HG03469 (cell line): ENCODE data around the gene TEF.
"Not testable (repeated sequence)": the region's sequence is repeated elsewhere in the genome, so short reads cannot be mapped to it uniquely, and the experiment has no call there.

Source experiments
- ATAC-seq: cut with Tn5 transposase; IDR thresholded peaks from one replicate; pipeline ENCODE4 v1.9.1; 2021; ENCODE audit warnings: mild to moderate bottlenecking, moderate library complexity, moderate number of reproducible peaks; ENCODE audit not compliant: unreplicated experiment

The TEF gene

DNA sequence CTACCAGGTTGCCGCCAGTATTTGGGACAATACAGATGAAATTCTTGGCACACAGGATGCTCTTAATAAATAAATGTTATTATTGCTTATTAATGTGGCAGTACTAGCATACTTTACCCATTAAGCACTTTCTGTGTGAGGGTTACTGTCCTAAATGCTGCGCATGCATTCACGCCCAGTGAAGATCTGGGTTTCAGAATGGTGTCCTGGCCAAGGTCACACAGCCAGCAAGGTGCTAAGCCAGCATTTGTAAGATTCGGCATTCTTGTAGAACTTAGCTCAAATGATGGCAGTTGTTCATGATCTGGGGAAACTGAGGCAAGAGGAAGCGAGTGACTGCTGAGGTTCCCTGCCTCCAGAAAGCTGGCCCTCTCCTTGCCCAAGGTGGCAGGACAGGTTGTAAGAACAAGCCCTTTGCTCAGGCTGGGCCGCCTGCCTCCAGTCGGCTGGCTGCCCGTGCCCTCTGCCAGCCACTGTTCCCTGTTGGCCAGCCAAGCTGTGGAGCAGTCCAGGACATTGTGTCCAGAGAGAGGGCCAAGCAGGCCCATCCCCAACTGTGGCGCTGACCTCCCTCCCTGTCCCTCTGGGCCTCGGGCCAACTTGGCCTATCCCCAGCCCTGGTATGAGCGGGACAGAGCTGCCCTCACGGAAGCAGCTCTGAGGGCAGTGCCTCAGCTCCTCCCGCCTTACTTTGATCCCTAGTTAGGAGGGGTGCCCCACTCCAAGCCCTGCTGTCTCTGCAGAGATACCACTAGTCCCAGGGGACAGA lies 36.1 kb downstream of the TEF start:
- no peak for ATAC-seq

- ATAC-seq = no peak
Observed at GRCh38 chr22:41418717-41419116, 37.0 kb downstream of the TEF start.

DNA sequence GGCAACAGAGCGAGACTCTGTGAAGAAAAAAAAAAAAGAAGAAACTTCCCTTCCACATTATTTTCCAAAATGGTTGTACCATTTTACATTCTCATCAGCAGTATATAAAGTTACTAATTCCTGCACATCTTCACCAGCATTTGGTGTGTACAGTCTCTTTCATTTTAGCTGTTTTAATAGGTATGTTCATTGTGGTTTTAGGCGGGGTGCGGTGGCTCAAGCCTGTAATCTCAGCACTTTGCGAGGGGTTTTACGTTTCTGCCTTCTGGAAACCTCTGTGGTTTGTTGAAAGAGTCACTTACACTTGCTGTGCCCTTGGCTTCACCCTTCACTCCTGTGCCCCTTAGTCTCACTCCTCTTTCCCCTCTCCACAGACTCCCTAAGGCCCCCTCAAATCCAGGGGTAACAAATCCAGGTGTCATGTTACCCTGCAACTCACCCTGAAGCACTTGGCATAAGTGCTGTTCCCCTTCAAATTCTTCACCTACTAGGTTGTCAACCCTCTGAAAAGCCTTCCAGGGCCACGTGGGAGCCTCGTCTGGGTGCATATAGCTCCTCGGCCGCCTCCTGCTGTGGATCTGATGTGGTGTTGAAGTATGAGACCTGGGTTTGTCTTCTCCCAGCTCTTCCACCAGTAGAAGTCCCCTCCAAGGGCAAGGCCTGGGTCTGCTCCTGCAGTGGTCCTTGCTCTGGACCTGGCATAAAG lies 44.1 kb downstream of the TEF start:
- no peak for ATAC-seq

DNA sequence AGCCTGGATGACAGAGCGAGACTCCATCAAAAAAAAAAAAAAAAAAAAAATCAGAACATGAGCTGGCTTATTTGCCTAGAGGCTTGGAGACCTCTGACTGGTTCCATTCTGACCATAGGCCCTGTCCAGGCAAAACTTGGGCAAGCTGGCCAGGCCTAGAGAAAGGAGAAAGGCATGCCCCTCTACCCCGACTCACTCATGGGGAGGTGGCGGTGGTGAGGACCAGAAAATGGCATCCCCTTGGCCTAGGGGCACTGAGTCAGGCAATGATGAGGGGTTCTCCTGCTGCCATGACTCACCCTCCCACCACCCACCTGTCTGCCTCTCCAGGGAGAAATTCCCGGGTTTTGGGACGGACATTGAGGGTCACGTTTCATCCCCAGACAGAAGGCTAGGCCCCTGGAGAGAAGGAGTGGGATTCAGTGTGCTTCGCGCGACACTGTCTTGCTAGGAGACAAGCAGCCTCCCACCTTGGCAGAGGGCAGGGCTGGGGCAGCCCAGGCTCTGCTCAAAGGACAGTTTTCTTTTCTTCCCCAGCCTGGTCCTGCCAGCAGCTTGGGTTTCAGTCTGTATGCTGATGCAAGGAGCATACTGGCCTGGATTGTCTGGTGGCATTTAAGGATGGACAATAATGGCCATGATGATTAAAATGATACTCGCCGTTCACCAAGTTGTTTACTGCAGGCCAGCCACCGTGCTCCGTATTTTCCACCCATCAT lies 47.6 kb downstream of the TEF start:
- no peak for ATAC-seq

DNA sequence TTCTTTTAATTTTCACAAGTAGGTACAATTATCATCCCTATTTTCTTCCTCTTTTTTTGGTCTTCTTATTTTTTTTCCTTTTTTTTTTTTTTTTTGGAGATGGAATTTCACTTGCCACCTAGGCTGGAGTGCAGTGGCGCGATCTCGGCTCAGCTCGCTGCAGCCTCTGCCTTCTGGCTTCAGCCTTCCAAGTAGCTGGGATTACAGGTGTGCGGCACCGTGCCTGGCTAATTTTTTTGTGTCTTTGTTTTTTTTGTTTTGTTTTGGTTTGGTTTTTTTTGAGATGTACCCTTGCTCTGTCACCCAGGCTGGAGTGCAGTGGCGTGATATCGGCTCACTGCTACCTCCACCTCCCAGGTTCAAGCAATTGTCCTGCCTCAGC lies 48.2 kb downstream of the TEF start:
- no peak for ATAC-seq

DNA sequence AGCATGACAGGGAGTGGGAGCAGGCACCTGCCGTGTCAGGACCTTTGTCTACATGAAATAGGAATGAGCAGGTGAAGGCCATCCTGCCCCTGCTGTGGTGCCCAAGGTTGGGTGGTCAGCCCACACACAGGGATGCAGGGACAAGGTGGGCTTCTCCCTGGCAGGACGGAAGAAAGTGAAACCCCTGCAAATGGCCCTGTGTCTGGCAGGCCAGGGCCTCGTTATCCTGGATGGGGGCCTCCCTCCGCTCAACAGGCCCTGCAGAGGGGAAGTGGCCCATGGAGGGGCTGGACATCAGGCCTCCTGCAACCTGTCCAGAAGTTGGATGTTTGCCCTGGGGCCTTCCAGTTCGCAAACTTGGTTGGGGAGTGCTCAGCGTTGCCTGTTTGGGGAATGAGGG lies 49.9 kb downstream of the TEF start:
- no peak for ATAC-seq

DNA sequence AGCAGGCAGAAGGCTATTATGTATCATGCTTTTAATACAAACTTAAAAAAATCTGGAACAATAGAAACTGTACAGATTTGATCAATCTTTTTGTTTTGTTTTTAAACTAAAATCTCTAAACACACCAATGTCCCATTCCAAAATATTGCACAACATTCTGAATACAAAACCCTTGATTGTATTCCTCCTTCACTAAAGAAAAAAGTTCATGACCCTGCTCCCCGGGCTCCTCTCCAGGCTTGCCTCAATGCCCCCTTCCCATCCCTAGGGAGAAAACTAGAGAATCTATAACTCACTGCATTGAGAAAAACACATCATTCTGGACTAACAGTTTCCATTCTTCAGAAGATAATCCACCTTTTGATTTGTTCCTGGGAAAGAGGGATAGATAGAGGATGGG lies 51.7 kb downstream of the TEF start:
- not testable (repeated sequence) for ATAC-seq

GRCh38 chr22:41434361-41435003 lies 52.7 kb downstream of the TEF start:
- not testable (repeated sequence) for ATAC-seq

GRCh38 chr22:41435560-41435959 lies 53.8 kb downstream of the TEF start:
- no peak for ATAC-seq

DNA sequence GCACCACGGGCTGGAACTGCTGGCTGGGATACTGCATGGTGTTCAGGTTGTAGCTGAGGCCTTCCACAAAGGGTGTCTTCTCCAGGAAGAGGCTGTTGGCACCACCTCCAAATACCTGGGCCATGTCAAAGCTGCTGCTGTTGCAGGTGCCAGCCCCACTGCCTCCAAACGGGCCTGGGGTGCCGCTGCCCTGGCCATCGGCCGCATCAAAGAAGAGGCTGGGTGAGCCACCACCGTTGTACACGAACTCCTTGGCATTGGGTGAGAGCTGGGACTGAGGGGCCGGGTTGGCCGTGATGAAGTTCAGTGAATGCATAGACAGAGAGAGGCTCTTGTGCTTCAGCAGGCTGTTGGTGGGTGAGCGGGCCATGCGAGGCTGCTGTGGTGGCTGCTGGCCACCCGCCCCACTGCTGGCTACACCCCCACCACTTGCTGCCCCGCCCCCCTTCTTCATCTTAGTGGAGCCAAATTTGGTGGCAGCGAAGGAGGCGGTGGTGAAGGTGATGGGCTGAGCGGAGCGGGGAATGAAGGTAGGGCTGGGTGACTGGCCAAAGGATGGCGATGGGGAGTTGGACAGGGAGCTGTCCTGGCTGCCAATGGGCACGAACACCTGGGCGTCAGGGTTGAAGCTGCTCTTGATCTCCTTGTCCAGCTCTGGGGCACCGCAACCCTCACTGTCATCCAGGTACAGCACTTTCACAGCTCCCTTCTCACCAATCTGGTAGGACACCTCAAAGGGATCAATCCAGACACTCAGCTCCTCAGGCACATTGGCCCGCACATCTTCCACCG lies 54.8 kb downstream of the TEF start:
- ATAC-seq = no peak

- ATAC-seq = no peak
Observed at GRCh38 chr22:41437198-41437597, 55.5 kb downstream of the TEF start.

DNA sequence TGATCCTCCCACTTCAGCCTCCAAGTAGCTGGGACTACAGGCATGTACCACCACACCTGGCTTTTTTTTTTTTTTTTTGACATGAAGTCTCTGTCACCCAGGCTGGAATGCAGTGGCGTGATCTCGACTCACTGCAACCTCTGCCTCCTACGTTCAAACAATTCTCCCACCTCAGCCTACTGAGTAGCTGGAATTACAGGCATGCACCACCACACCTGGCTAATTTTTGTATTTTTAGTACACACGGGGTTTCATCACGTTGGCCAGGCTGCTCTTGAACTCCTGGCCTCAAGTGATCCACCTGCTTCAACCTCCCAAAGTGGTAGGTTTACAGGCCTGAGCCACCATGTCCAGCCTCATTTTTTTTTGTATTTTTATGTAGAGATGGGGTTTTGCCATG lies 58.8 kb downstream of the TEF start:
- ATAC-seq = not testable (repeated sequence)

- no peak for ATAC-seq
Observed at GRCh38 chr22:41442240-41442792, 60.6 kb downstream of the TEF start.

DNA sequence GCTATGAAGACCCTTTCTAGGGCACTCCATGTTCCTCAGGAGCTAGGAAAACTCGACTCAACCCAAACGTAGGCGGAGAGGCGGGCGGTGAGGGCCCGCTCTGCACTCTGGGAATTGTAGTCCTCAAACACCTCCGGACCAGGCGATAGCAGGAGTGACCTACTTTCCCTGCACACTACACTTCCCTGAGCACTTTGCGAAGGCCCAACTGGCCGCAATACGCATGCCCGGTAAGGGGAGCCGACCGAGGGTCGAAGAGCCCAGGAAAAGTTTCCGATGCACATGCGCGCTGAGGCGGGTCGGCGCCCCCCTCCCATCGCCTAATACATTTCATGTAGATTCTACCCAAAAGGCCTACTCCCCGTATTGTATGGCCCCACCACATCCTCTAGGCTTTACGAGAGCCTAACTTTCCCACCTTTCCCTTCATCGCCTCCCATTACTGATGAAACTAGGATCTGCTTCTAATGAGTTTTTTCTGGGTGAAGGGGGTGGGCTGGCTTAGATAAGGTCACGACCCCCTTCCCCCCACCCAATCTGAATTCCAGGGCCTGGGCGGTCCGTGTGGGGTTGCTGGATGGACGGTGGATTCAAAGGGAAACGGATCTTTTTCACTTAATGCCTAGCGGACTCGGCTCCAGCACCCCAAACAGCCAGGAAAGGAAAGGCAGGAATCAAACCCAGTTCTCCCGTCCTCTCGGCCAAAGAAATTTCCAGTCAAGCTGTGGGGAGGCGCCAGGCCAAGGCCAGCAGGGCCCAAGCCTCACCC lies 62.8 kb downstream of the TEF start:
- peak; percentile 40 for ATAC-seq

GRCh38 chr22:41445129-41446056 lies 63.7 kb downstream of the TEF start:
- ATAC-seq = no peak

DNA sequence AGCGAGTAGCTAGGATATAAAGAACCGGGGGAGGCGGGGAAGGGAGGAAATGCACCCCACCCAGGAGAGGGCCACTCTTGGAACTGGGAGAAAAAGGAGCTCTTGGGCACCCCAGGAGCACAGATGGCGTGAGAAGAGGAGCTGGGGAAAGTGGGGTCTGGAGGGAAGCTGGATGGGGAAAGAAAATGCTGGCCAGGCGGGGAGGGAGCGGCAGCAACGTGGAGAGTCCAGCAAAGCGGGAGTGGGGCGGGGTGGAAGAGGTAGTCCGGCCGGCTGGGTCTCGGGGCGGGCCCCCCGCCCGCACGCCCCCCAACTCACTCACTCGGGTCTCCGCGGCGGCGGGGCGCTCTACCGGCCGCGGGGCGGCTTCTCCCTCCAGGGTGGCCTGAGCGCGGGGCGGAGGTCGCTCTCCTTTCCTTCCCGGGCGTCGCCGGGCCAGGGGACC lies 64.3 kb downstream of the TEF start:
- ATAC-seq = no peak

DNA sequence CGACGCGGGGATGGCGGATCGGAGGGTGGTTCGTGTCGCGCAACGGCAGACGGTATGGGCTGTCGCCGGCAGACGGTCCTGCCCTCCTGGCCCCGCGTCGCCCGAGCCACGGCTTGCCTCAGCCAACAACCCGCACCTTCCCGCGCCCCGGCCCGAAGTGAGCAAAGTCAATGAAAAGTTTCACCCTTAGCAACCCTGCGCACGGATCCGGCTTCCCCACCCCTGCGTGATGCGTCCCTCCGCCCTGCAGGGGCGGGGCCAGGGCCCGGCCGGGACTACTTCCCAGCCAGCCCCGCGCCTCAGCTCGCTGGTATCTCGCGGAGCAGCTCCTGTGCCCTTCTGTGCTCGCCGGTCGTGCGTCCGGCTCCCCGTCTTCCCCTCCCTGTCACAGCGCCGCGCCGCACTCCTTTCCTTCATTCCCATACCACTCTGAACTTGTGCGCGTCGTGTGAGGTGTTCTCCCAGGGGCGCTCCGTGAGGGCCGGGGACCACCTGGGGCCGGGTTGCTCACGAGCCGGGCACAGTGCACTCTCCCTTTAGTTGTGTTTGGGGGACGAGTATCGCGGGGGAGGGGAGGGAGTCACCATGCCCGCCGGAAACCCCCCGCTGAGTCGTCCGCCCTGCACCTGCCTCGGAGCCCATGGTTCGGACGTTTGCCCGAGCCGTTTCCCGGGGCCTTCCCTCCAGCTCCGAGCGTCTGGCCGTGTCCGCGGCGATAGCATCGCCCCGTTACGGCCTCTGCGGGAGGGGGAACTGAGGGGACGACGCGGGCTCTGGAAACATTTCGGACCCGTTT lies 65.1 kb downstream of the TEF start, which contains the start of gene TOB2:
Gene TOB2, minus strand, starts transcription at position 163 of the 796 bp plus-strand sequence. CDS start 9,456 bp downstream, outside the sequence.
- peak; percentile 31 for ATAC-seq
